A204.1 (cell line): ENCODE data around the gene HOXD3.

Experiments used
- FAIRE-seq: peaks from 2 replicates; lab custom pipeline; 2012; peaks lifted over from hg19 to GRCh38; lab: Jason Lieb, UNC

HOXD3 gene

DNA sequence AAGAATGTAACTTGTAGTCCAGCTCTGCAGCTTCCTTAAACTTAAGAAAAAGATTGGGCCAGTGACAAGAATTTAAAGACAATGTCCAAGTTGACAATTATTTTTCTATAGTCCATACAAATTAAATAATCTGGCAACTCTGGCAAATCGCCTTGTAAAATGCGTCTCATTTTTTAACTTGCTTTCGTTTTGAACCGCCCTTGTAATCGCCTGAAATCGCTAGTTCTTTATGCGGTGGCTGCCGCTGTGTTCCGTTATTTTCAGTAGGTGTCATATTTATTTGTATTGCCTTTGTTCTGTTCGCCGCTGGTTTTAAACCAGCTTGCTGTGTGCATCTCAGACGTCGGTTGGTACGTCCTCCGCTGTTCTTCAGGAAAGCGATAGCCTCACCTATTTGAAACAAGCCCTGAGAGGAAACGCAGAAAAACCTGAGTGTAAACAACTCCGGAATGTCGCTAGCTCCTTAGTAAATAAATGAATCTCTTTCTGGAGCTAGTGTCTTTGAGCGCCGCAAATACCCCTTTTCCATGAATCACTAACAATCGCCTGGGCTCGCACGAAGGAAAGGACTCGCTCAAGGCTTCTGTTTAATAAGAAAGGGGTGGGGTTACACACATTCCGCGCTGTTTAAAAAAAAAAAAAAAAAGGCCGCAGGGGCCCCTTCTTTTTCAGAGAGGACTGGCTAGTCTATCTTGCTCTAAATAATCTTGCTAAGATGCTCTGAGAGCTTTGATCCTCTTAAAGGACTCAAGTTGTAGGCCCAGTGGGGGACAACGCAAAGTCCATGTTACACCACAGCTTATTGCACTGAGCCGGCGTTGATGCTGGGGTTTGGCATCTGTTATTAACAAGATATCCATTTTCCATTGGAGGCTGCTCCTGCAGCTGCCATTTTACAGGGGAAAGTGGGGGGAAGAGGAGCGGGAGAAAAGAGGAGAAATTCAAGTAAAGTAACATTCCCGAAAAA, 24.6 kb upstream of the HOXD3 start:
- no peak for FAIRE-seq

DNA sequence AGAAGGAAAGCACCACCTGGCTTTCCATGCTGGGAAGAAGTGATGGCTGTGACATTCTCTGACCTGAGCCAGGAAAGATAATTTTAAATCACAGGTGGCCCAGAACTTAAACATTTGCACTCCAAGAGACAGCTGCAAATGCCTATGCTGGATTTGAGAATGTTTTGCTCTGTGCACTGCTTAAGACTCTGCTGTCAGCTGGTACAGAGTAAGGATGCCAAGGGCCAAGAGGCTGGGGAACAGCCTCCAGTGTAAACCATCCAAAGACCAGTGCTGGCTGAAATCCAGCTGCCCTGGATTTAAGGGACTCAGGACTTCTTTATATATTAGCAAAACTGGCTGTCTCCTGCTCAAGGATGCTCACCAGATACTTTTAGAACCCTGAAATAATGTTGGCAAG, 23.7 kb upstream of the HOXD3 start:
- no peak for FAIRE-seq

DNA sequence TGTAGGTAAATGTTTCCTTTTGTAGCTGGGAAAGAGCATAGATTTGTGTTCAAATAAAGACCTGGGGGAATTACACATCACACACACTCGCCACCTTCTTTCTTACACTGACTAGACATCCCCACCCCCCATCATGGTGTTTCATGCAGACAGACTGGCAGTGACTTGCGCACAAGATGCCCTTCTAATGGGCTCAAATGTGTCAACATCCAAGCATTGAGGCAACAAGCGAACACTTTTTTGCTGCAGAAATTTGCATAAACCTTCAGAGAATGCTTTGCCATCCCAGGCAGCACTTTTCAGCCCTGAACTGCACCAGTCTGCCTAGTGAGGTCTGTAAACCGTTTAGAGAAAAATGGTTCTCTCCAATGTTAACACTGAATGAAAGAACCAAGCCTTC, 23.1 kb upstream of the HOXD3 start:
- FAIRE-seq = no peak

DNA sequence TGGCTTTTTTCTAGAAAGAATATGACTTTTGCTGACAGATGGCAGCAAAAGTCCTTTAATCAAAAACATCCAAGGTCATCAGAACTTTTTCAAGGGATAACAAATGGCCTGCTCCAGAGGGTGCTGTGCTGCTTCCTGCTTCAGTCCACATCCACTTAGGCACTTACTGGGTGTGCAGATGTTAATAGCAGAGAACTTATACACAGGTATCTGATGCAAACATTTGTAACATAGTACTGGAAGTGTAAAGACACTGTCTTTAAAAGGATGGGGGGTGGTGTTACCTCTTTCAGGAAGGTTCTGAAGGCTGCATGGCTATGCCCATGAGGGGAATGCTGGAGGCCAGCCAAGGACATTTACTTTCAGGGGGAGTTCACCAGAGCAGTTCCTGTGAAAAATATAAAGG, 22.1 kb upstream of the HOXD3 start:
- FAIRE-seq = no peak

DNA sequence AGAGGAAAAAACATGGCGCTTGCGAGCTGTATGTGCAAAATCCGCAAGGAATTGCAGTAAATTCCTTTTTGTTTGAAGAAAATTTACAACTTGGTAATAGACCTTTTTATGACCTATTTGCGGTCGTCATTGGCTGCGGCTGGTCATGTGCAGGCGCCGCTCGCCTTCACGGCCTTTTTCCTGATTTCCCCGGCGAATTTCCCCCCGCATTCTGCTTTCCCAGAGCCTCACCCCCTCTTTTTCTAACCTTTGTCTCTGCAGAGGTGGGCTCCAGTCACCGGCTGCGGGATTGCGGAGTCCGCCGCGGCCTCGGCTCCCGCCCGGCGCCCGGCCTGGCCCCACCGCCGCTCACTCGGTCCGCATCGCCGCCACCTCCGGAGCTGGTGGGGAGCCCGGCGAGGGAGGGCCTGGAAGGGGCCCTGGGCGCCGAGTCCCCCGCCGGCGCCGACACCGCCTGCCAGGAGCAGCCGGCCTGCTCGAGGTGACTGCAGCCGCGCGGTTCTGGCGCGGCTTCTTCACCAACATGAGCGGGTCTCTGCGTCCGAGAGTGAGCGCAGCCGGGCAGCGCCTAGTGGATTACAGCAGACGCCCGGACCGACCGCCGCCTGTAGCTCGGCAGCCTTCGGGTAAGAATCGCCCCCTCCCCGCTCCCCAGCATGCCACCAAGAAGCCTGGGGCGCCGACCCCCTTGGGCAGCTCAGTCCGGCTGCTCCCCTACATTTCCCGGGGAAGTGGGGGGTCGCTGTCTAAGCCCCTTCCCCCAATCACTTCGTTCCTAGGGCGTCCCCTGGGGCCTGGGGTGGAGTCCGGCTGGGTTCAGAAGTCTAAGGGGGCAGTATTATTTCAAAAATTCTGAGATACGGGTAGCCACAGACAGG, 20.5 kb upstream of the HOXD3 start:
- no peak for FAIRE-seq

DNA sequence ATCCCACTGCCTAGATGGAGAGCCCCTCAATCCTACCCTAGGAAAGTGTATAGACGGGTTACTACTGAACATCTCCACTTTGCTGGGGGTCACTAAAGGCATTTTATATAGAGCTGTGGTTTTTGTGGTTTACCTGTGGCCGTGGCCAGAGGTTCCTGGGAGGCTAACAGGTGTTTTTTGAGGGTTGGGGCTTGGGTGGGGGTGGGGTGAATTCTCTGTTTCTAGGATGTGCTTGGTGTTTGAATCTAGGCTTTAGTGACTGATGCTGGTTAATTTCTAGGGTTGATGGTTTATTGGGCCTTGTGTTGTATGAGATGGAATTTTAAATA, 19.9 kb upstream of the HOXD3 start:
- no peak for FAIRE-seq

DNA sequence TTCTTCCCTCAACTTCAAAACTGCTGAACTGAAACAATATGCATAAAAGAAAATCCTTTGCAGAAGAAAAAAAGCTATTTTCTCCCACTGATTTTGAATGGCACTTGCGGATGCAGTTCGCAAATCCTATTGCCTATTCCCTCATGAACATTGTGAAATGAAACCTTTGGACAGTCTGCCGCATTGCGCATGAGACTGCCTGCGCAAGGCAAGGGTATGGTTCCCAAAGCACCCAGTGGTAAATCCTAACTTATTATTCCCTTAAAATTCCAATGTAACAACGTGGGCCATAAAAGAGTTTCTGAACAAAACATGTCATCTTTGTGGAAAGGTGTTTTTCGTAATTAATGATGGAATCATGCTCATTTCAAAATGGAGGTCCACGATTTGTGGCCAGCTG, 19.2 kb upstream of the HOXD3 start:
- FAIRE-seq = no peak

DNA sequence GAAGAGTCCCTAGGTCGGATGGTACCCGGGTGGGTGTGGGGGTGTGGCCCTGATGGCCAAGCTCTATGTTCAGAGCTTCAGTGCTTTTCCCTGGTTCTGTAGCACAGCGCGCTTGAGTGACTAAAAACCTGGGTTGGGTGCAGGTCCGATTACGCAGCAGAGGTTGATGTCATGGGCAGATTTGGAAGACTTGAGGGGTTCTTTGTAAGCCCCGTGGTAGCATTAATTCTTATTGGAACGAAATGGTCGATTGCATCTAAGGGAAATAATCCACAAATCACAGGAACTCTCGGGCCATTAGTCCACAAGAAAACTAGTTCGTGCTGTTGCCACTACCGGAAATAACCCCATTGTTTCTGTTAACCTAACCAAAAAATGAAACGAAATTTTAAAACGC, 18.6 kb upstream of the HOXD3 start:
- no peak for FAIRE-seq

DNA sequence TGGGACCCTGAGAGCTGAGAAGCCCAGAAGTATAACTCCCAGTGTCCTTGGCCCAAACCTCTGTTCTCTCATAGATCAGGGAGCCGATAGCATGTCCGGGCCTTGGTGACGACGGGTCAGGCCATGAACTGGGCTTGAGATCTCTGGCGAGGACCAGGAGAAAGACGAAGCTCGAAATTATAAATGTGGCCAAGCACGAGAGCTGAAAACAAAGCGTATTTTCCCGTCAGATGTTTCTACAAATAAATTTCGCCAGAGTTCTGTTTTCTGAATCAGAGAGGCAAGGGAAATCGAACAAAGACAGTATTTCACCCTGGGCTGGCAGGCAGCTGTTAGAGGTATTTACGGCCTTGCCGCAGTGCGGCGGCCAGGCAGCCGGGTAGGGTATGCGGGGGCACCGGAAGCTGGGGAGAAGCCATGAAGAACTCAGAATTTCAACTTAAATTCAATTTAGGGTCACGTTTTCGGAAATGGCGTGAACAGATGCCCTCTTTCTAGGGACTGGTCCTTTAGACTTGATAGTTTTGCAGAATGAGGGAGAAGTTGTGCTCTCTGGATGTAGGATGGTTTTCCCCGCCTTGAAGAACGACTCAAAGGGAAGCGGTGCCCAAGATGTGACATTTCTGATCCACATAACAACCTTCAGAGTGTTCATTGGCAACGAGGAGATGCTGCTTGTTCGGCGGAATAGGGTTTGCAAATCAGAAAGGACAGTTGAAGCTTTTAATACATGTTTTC, 18.0 kb upstream of the HOXD3 start:
- no peak for FAIRE-seq

DNA sequence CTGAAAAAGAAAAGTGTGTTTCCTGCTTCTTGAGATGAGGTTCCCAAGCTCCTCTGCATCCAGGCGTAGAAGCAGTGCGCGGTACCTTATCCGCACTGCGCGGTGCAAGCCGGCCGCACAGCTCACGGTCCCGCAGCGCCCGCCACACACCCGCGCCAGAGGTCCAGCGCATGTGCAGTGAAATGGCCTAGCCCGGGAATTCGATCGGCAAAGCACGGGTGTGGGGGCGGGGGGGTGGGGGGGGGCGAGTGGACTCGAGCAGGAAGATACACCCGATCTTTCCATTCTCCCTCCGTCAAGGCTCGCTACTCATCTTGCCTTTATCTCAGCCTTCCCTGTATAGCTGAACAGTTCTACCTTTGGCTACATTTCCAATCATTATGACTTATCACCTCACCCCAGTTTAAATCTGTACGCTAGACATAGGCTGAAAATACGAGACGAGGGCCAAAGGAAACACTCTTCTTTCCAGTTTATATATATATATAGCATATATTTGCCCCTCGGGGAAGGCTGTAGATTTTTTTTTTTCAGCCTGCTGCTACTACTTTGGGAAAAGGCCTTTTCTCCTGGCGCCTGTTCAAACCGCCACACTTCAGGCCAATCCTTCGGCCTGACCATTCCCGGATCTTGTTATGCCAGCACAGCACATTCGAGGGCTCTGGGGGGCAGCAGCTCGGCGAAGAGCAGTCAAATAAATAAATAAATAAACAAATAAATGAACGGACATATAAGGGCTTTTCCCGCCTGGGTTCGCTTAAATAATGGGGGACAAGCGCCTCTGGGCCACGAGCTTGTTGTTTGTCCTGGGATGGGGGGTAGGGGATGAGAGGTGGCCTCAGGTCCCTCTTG, 17.2 kb upstream of the HOXD3 start:
- no peak for FAIRE-seq

DNA sequence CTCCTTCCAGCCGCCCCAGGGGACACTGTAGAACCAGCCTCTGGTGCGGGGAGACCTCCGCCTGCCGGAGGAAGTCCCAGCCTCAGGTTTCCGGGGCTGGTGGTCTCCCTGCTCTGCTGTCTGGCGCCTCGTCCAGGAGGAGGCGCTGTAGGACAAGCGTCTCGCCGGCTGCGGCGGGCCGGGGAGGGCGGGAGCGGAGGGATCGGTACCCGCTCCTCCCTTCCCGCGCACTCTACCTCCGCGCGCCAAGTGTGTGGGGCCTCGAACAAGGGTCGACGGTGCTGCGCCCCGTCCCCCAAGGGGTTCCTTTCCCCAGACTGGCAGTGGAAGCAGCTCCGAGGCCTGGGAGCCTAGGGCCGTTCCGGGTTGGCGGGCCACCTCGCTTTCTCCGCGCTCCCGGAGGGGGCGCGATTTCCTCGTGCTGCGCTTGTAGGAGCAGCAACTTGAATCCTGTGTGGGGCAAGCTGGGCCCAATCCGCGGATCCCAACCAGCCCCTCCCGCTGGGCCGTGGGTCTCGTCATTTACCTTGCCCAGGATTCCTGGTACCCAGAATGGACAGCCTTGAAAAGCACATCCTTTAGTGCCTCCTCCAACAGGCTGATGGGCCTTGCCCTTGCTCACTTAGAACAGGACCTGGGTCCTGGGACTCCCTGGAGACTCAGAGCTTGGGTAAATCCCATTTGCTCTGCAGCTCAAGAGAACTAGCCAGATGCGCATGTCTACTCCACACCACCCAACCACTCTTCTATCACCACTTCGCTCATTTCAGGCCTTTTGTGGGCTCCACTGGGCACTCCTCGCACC, 16.4 kb upstream of the HOXD3 start:
- no peak for FAIRE-seq

DNA sequence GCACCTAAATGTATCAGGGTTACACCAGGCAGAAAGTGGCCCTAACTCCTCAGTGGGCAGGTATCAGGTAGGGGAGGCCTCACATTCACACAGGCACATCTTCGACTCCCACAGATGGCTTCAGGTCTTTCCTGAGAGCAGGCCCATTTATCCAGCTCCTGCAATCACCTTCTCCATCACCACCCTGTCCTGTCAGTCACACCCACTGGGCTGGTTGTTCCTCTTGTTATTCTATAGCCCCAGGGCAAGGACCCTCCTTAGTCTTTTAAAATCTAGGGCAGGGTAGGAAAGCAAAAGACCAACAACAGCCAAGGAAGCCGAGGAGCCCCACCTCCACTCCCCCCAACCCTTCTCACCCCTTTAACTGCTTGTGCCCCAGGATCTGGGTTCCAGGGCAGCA, 14.8 kb upstream of the HOXD3 start:
- no peak for FAIRE-seq

DNA sequence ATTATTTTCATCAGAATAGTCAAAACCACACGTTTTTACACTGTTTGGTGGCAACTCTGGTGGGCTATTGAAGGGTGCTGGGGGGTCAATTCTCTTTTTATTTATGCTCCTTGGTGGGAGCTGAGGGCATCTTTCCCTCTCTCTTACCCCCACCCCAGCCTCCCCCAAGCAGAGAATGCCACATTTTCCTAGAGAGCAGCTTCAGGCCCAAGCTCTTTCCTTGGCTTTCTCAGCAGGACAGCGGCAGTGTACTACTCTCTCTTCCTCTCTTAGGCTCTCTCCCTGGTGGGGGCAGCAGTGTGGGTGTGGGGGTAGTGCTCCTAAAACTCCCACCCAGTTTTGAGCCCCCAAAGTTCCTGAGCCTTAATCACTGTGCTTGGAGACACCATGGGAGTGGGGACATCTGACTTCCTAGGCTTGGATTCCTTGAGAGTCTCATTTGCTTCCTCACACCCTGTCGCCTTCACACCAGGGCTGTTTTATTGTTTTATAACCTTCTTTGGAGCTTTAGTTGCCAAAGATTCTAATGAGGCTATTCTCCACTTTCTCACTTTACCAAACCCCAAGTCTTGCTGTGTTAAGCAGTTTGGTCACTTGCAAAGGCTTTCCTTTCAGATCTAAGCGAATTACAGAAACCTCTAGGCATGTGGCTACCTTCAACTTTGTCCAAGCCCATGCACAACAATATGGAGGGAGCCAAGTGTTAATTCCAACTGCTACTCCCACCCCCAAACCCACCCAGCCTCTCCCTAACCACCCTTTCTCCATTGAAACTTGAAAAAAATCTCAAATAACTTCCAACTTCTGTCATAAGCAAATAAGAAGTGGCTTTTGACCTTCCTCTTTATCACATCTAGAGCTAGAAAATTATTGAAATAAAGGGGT, 11.8 kb upstream of the HOXD3 start:
- no peak for FAIRE-seq

DNA sequence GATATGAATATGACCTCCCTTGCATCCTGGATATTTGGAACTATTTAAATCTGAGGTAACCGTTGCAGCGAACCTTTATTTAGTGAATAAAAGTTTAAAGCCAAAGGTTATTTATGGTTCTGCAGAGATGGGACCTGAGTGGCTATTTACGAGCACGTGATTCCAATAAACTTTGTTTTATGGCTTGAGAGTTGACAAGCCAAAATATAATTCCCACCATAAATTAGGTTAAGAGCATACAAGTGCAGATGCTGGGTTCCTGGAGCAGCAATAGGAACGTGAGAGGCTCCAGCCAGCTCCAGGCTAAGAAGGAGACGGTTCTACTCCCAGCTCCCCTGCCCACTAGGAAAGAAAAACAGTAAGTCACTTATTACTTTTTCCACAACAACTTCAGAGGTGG, 11.0 kb upstream of the HOXD3 start:
- FAIRE-seq = no peak

DNA sequence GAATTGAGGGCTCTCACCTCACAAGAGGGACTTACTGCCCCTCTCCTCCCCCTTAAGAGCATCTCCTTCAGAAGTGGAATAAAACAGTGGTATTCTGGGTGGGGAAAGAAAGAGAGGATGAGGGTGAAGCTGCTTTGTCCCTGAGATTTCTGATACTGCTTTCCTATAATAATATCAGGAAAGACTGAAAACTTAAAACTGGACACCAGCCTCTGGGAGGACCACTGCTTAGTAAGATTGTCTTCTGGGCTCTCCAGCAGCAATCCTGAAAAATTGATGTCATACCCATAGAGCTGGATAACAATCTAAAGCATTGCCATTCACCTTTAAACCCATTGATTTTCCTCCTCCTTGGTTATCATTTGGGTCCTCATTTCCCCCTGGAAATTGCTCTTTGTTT, 10.5 kb upstream of the HOXD3 start:
- FAIRE-seq = no peak

DNA sequence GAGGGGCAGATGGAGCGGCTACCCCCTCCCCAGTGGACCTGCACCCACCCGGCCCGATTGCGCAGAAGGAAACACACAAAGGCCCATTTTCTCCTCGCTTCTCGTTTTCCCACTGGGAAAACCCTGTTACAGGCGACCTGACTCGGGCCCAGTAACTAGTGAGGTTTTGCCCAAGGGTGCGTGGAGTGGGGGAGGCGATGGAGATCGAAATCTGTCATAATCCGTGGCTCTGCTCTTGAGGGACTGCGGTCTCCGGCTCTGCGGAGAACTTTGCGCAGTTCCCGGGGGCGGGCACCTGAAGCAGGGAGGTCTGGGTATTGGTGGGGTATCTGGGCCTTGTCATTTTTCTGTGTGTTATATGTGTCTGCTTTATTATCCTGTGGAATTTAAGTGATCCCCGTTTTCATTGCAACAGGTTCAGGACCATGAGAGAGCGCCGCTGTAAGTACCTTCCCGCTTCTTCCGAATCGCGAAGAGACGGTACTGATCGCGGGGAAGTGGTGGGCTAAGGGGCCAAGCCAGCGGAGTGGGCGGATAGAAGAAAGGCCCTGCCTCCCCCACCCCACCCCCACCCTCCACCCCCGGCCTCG, 9.8 kb upstream of the HOXD3 start:
- FAIRE-seq = no peak

DNA sequence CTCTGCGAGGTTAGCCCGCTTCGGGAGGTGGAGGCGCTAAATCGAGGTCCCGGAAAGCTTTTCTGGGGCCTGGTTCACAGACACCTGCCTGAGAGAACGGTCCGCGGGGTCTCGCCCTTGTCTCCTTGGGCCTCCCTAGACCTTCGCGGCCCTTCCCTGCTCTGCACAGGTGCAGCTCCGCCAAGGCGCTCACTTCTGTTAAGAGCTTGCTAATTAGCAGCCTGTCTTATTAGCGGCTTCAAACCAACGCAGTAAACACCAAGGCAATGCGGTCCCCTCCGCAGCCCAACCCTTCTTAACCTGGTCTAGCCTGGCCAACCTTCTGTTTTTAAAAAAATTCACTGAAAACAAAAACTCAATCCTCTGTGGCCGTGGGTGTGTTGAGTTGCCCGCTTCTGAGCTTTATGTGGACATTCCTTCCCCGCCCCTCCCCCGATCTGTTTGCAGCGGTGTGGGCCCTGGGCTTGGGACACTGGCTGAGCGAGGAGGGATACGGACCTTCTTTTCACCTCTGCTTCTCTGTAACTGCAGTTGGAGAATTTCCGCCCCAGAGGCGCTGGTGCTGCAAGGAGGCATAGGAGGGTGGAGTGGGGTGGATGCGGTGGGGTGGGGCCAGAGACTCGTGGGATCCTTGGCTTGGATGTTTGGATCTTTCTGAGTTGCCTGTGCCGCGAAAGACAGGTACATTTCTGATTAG, 9.2 kb upstream of the HOXD3 start:
- no peak for FAIRE-seq

DNA sequence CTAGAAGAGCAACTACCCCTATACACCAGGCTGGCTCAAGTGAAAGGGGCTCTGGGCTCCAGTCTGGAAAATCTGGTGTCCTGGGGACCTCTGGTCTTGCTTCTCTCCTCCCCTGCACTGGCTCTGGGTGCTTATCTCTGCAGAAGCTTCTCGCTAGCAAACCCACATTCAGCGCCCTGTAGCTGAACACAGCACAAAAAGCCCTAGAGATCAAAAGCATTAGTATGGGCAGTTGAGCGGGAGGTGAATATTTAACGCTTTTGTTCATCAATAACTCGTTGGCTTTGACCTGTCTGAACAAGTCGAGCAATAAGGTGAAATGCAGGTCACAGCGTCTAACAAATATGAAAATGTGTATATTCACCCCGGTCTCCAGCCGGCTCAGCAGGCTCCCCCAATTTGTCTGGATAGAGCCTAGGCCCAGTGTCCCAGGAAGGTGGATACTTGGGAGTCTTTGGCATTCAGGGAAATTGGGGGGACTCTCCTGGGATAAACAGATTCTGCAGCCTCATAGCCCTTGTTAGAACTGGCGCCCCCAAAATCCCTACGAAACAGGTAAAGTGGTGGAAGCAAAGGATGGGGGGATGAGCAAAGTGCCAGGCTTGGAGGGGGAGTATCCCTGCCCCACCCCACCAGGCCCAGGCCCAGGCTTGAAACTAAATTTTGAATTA, 8.2 kb upstream of the HOXD3 start:
- no peak for FAIRE-seq
